GM19240 (cell line): ENCODE measurements around the gene NMNAT3.

Source experiments
- DNase-seq: peaks from one replicate; pipeline ENCODE4 v3.0.0; 2011; ENCODE audit warnings: low spot score; ENCODE audit not compliant: insufficient read length

Gene NMNAT3

GRCh38 chr3:139546772-139547171 lies 131.0 kb downstream of the NMNAT3 start:
- no peak for DNase-seq

GRCh38 chr3:139541532-139542288 lies 136.1 kb downstream of the NMNAT3 start:
- no peak for DNase-seq

- DNase-seq: no peak
Measured at GRCh38 chr3:139540651-139541531, 136.9 kb downstream of the NMNAT3 start.

GRCh38 chr3:139538733-139539132 lies 139.0 kb downstream of the NMNAT3 start:
- no peak for DNase-seq

GRCh38 chr3:139537795-139538621 lies 139.8 kb downstream of the NMNAT3 start:
- DNase-seq: no peak

GRCh38 chr3:139537361-139537760 lies 140.4 kb downstream of the NMNAT3 start:
- no peak for DNase-seq

- DNase-seq: no peak
Measured at GRCh38 chr3:139534992-139535879, 142.5 kb downstream of the NMNAT3 start.

GRCh38 chr3:139534455-139534812 lies 143.3 kb downstream of the NMNAT3 start:
- no peak for DNase-seq

GRCh38 chr3:139533781-139534454 lies 143.9 kb downstream of the NMNAT3 start:
- no peak for DNase-seq

- no peak for DNase-seq
Measured at GRCh38 chr3:139532976-139533375, 144.8 kb downstream of the NMNAT3 start.

GRCh38 chr3:139530717-139531116 lies 147.1 kb downstream of the NMNAT3 start:
- DNase-seq: no peak

GRCh38 chr3:139529662-139530061 lies 148.1 kb downstream of the NMNAT3 start:
- no peak for DNase-seq

GRCh38 chr3:139528924-139529323 lies 148.8 kb downstream of the NMNAT3 start:
- no peak for DNase-seq

- DNase-seq: no peak
Measured at GRCh38 chr3:139528281-139528680, 149.5 kb downstream of the NMNAT3 start.

- no peak for DNase-seq
Measured at GRCh38 chr3:139527265-139527664, 150.5 kb downstream of the NMNAT3 start.

- no peak for DNase-seq
Measured at GRCh38 chr3:139526146-139526545, 151.6 kb downstream of the NMNAT3 start.

GRCh38 chr3:139524841-139525636 lies 152.7 kb downstream of the NMNAT3 start:
- no peak for DNase-seq

GRCh38 chr3:139523718-139524117 lies 154.1 kb downstream of the NMNAT3 start:
- no peak for DNase-seq

GRCh38 chr3:139523166-139523565 lies 154.6 kb downstream of the NMNAT3 start:
- DNase-seq: no peak
